ENCODE measurements around the gene MC2R. TPM values are rescaled to one million over a fixed set of nuclear protein-coding genes. Genes with fewer than 3 reads are reported as not detected.

Gene MC2R
- total RNA-seq: not detected

GRCh38 chr18:13915391-13915790 lies at the start of gene MC2R:
TSS of gene MC2R (minus strand) at chr18:13915536. CDS start at chr18:13885518, 30,018 bp downstream.
- CTCF ChIA-PET: no interaction called here
- POLR2A ChIA-PET: no interaction called here

GRCh38 chr18:13945811-13946210 lies 30.5 kb upstream of the MC2R start:
- CTCF ChIA-PET: no interaction called here
- POLR2A ChIA-PET: no interaction called here

- ChIA-PET POLR2A (no interaction called here), CTCF (no interaction called here)
Measured at GRCh38 chr18:13943338-13943737, 28.0 kb upstream of the MC2R start.

- POLR2A ChIA-PET: no interaction called here
- CTCF ChIA-PET: no interaction called here
Measured at GRCh38 chr18:13940326-13940725, 25.0 kb upstream of the MC2R start.

- ChIA-PET POLR2A (no interaction called here), CTCF (no interaction called here)
Measured at GRCh38 chr18:13934676-13935075, 19.3 kb upstream of the MC2R start.

GRCh38 chr18:13934058-13934457 lies 18.7 kb upstream of the MC2R start:
- ChIA-PET CTCF (no interaction called here), POLR2A (no interaction called here)

GRCh38 chr18:13932285-13933025 lies 17.1 kb upstream of the MC2R start:
- POLR2A ChIA-PET: no interaction called here
- CTCF ChIA-PET: no interaction called here

- POLR2A ChIA-PET: no interaction called here
Measured at GRCh38 chr18:13930964-13931363, 15.6 kb upstream of the MC2R start.

GRCh38 chr18:13923221-13923620 lies 7.9 kb upstream of the MC2R start:
- POLR2A ChIA-PET: no interaction called here
- CTCF ChIA-PET: no interaction called here

More at GRCh38 chr18:13930964-13931363, 15.6 kb upstream of the MC2R start:
- CTCF ChIA-PET: no interaction called here

GRCh38 chr18:13918898-13919297 lies 3.6 kb upstream of the MC2R start:
- CTCF ChIA-PET: no interaction called here
- POLR2A ChIA-PET: no interaction called here

- POLR2A ChIA-PET: no interaction called here
- CTCF ChIA-PET: no interaction called here
Measured at GRCh38 chr18:13917401-13917800, 2.1 kb upstream of the MC2R start.

GRCh38 chr18:13916559-13916958 lies 1.2 kb upstream of the MC2R start:
- POLR2A ChIA-PET: no interaction called here
- CTCF ChIA-PET: no interaction called here

GRCh38 chr18:13915995-13916431 lies 677 bp upstream of the MC2R start:
- CTCF ChIA-PET: no interaction called here

GRCh38 chr18:13914756-13915155 lies 580 bp downstream of the MC2R start:
- CTCF ChIA-PET: no interaction called here
- POLR2A ChIA-PET: no interaction called here

More at GRCh38 chr18:13915995-13916431, 677 bp upstream of the MC2R start:
- POLR2A ChIA-PET: no interaction called here

- CTCF ChIA-PET: no interaction called here
- POLR2A ChIA-PET: no interaction called here
Measured at GRCh38 chr18:13914170-13914569, 1.2 kb downstream of the MC2R start.

GRCh38 chr18:13913205-13913604 lies 2.1 kb downstream of the MC2R start:
- ChIA-PET CTCF (no interaction called here), POLR2A (no interaction called here)

GRCh38 chr18:13912601-13913000 lies 2.7 kb downstream of the MC2R start:
- ChIA-PET POLR2A (no interaction called here), CTCF (no interaction called here)

GRCh38 chr18:13910986-13911385 lies 4.3 kb downstream of the MC2R start:
- ChIA-PET CTCF (no interaction called here), POLR2A (no interaction called here)

GRCh38 chr18:13910501-13910900 lies 4.8 kb downstream of the MC2R start:
- ChIA-PET CTCF (no interaction called here), POLR2A (no interaction called here)

- POLR2A ChIA-PET: no interaction called here
- CTCF ChIA-PET: no interaction called here
Measured at GRCh38 chr18:13909141-13909940, 6.0 kb downstream of the MC2R start.

- ChIA-PET CTCF (no interaction called here), POLR2A (no interaction called here)
Measured at GRCh38 chr18:13900633-13901032, 14.7 kb downstream of the MC2R start.
